ENCODE results near the gene ZMYND12.

DNA sequence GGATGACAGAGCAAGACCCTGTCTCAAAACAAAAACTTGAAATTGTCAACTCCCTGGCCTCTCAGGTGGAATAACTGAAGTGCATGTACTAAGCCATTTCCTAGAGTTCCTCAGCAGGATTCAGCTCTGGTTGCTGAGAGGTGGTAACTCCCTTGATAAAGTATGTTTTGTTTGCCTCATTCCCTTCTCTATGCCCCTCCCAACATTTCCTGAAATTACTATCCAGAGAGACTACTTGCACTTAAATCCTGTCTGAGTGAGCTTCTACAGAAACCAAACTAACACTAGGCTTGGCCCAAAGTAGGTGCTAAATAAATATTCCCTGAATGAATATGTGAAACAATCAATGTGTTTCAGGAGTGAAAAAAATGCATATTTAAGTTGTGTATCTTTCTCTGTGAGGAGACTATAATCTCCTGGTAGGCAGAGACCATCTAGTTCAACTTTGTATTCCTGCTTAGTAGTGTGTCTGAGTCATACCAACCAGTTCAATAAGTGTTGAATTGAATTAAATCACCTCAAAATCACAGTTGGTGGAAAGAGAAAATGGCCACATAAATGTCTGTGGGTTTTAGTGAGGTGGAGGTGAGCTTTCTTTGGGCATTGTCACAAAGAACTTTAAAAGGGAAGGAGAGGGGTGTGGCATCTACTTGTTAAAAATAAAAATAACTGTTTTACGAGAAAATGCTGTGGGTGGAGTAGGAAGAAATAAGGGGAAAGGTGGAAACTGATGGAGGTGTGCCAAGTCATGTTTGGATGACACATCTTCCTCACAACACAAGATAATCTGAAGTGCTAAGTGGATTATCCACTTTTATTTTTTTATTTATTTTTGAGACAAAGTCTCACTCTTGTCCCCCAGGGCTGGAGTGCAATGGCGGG, 62.6 kb downstream of the ZMYND12 start:
- TF ChIP-seq POLR2A (IDR thresholded peaks at IDR 0.05; ENCODE audit: low read depth, low read length): no peak
- no peak for TF ChIP-seq MXI1 (IDR thresholded peaks at IDR 0.05; ENCODE audit: borderline replicate concordance, low read depth, low read length)
- TF ChIP-seq, protein P1, sequence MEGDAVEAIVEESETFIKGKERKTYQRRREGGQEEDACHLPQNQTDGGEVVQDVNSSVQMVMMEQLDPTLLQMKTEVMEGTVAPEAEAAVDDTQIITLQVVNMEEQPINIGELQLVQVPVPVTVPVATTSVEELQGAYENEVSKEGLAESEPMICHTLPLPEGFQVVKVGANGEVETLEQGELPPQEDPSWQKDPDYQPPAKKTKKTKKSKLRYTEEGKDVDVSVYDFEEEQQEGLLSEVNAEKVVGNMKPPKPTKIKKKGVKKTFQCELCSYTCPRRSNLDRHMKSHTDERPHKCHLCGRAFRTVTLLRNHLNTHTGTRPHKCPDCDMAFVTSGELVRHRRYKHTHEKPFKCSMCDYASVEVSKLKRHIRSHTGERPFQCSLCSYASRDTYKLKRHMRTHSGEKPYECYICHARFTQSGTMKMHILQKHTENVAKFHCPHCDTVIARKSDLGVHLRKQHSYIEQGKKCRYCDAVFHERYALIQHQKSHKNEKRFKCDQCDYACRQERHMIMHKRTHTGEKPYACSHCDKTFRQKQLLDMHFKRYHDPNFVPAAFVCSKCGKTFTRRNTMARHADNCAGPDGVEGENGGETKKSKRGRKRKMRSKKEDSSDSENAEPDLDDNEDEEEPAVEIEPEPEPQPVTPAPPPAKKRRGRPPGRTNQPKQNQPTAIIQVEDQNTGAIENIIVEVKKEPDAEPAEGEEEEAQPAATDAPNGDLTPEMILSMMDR (conservative IDR thresholded peaks at IDR 0.05; ENCODE audit: low read depth, low read length): no peak
- no peak for TF ChIP-seq FOS (IDR thresholded peaks at IDR 0.05; ENCODE audit: low read depth, low read length)
- no peak for TF ChIP-seq RCOR1 (IDR thresholded peaks at IDR 0.05; ENCODE audit: insufficient replicate concordance, low read length)
- TF ChIP-seq MAFK (IDR thresholded peaks at IDR 0.05; ENCODE audit: low read depth, low read length): no peak
- no peak for TF ChIP-seq CEBPB (IDR thresholded peaks at IDR 0.05; ENCODE audit: low read depth, low read length)
- TF ChIP-seq CHD1 (IDR thresholded peaks at IDR 0.05; ENCODE audit: low read depth, low read length): no peak

Data from IMR-90 (cell line).